Measurements from ENCODE around the gene TCEAL9. TPM values are rescaled to one million over a fixed set of nuclear protein-coding genes. Genes with fewer than 3 reads are reported as not detected.

TCEAL9 gene
- total RNA-seq, 1 donor from 2014 or later: 69.0 TPM

DNA sequence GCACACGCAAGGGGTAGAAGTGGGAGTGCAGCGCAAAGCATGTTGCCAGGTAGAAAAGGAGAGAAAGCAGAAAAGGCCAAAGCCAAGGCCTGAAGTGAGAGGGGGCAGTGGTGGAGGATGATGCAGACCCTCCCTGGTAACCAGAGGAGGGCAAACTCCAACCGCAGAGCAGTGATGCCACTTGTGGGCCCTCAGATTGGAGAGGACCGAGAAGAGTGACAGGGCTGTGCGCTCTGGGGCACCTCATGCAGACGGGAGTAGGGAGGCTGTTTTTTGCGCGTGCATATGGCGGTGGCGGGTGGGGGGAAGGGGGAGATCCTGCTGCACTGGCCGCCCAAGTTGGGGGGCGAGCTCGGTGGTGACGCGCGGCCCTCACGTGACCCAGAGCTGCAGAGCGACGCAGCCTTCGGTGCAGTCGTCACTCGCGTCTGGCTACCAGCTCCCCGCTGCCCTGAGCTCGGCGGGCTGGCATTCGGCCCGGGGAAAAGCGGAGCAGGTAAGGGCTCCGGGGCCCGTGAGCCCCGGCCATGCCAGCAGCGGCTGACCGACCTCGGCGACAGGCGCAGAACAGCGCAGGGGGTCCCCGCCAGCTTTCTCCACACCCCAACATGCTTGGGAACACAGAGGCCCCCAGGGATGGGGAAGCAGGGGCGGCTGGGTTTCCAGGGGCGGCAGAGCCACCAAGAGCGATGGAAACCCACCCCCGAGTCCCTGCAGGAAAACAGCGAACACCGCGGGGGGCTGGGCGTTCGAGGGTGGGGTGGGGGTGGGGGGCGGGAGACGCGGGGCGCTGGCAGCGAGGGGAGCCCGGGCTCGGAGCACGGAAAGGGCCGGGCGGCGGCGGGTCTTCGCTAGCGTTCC is 20.0 kb downstream of the TCEAL9 start, which contains the start of gene BEX3:
TSS of gene BEX3 (plus strand) at position 421 of the 861 bp plus-strand sequence. CDS start 984 bp downstream, outside the sequence.
- H3K9me3 ChIP-seq (ENCODE audit: insufficient read depth, low read depth, low read length): no peaks in the 10 kb centered on the region
- H3K27me3 ChIP-seq (ENCODE audit: insufficient read depth, low read length): no peaks in the 10 kb centered on the region
- Mint-ChIP-seq H3K9me3 (ENCODE audit: unreplicated experiment) (no peaks in the 10 kb centered on the region), H3K27me3 (ENCODE audit: low read depth, unreplicated experiment) (no peaks in the 10 kb centered on the region), H3K4me3 (ENCODE audit: unreplicated experiment) (peak within 1 kb of the TSS; percentile 93), H3K4me1 (ENCODE audit: low read depth, unreplicated experiment) (peaks cover 4% of the 10 kb centered on the region), H3K36me3 (ENCODE audit: low read depth, unreplicated experiment) (no peaks in the 10 kb centered on the region), H3K27ac (ENCODE audit: unreplicated experiment) (peak within 1 kb of the TSS; percentile 94)
- peak; percentile 36 for DNase-seq (ENCODE audit: low read depth)
- peak within 1 kb of the TSS; percentile 91 for H3K4me2 ChIP-seq (ENCODE audit: low read length)
- no peaks in the 10 kb centered on the region for H4K20me1 ChIP-seq (ENCODE audit: insufficient read depth, low read length)
- TF ChIP-seq, protein P1, sequence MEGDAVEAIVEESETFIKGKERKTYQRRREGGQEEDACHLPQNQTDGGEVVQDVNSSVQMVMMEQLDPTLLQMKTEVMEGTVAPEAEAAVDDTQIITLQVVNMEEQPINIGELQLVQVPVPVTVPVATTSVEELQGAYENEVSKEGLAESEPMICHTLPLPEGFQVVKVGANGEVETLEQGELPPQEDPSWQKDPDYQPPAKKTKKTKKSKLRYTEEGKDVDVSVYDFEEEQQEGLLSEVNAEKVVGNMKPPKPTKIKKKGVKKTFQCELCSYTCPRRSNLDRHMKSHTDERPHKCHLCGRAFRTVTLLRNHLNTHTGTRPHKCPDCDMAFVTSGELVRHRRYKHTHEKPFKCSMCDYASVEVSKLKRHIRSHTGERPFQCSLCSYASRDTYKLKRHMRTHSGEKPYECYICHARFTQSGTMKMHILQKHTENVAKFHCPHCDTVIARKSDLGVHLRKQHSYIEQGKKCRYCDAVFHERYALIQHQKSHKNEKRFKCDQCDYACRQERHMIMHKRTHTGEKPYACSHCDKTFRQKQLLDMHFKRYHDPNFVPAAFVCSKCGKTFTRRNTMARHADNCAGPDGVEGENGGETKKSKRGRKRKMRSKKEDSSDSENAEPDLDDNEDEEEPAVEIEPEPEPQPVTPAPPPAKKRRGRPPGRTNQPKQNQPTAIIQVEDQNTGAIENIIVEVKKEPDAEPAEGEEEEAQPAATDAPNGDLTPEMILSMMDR (IDR thresholded peaks at IDR 0.05; ENCODE audit: insufficient read depth, low read depth, low read length): no peak
- no peak for TF ChIP-seq EZH2 (IDR thresholded peaks at IDR 0.05; ENCODE audit: insufficient read depth, low read length)
- FAIRE-seq: no peak
- H3K4me1 ChIP-seq (ENCODE audit: insufficient read depth, low read length): no peaks in the 10 kb centered on the region
- peaks cover 12% of the 10 kb centered on the region for H3K79me2 ChIP-seq (ENCODE audit: insufficient read depth, low read length)
- peak within 1 kb of the TSS; percentile 91 for H3K9ac ChIP-seq (ENCODE audit: low read length)
- peak within 1 kb of the TSS; percentile 89 for H2AFZ ChIP-seq (ENCODE audit: low read depth, low read length)
- peak within 1 kb of the TSS; percentile 94 for H3K27ac ChIP-seq (ENCODE audit: low read depth, low read length)
- H3K4me3 ChIP-seq (ENCODE audit: insufficient read depth, low read depth, low read length): peak within 1 kb of the TSS; percentile 71
- no peaks in the 10 kb centered on the region for H3K36me3 ChIP-seq (ENCODE audit: insufficient read depth, low read length)

DNA sequence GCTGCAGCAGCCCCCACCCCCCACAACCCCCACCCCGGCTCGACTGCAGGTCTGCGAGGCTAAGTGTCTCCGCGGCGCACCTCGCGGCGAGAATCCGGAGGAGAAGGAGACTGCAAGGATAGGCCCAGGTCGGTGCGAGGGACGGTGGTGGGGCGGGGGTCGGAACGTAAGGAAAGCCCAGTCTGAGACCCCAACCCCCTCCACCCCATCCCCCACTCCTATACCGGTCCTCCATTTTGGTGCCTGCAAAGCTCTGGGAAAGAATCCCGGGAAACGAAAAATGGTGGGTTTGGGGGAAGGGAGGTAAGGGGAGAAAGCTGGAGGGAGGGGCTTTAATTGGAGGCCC is 20.6 kb downstream of the TCEAL9 start:
- Histone ChIP-seq H3K79me2 (ENCODE audit: insufficient read depth, low read length) (peaks cover 12% of the 10 kb centered on the region), H3K9ac (ENCODE audit: low read length) (peak overlapping the region; percentile 91), H3K4me3 (ENCODE audit: insufficient read depth, low read depth, low read length) (peak overlapping the region; percentile 71), H3K4me1 (ENCODE audit: insufficient read depth, low read length) (no peaks in the 10 kb centered on the region), H2AFZ (ENCODE audit: low read depth, low read length) (no peak overlapping the region), H3K9me3 (ENCODE audit: insufficient read depth, low read depth, low read length) (no peaks in the 10 kb centered on the region), H3K4me2 (ENCODE audit: low read length) (peak overlapping the region; percentile 91), H3K27ac (ENCODE audit: low read depth, low read length) (peak overlapping the region; percentile 68), H4K20me1 (ENCODE audit: insufficient read depth, low read length) (no peaks in the 10 kb centered on the region), H3K27me3 (ENCODE audit: insufficient read depth, low read length) (no peaks in the 10 kb centered on the region), H3K36me3 (ENCODE audit: insufficient read depth, low read length) (no peaks in the 10 kb centered on the region)
- no peak for FAIRE-seq
- Mint-ChIP-seq H3K27me3 (ENCODE audit: low read depth, unreplicated experiment) (no peaks in the 10 kb centered on the region), H3K9me3 (ENCODE audit: unreplicated experiment) (no peaks in the 10 kb centered on the region), H3K36me3 (ENCODE audit: low read depth, unreplicated experiment) (no peaks in the 10 kb centered on the region), H3K27ac (ENCODE audit: unreplicated experiment) (peak overlapping the region; percentile 81), H3K4me1 (ENCODE audit: low read depth, unreplicated experiment) (peaks cover 4% of the 10 kb centered on the region), H3K4me3 (ENCODE audit: unreplicated experiment) (peak overlapping the region; percentile 93)
- DNase-seq (ENCODE audit: low read depth): peak; percentile 11
- TF ChIP-seq, protein P1 (IDR thresholded peaks at IDR 0.05; ENCODE audit: insufficient read depth, low read depth, low read length): no peak
- no peak for TF ChIP-seq EZH2 (IDR thresholded peaks at IDR 0.05; ENCODE audit: insufficient read depth, low read length)

DNA sequence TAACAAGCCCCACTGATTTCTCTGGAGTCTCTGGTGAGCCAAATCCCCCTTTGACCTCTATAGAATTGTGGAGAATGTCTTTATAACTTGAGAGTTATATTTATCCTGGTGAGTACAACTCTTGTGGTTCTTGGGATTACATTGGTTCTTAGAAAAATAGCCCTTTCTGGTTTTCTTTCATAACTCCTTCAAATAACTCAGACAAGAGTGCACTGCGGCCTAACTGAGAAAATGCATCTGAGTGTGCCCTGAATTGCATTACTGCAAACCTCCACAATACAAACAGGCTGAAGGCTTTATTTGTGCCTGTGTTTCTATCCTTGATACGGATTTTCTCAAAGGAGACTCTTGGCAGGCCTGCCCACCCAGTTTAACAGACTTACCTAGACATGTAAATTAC is 22.7 kb downstream of the TCEAL9 start:
- FAIRE-seq (peak; percentile 17), DNase-seq (ENCODE audit: low read depth) (no peak)
- no peak overlapping the region for H3K27ac ChIP-seq (ENCODE audit: low read depth, low read length)
- H3K9me3 ChIP-seq (ENCODE audit: insufficient read depth, low read depth, low read length): no peaks in the 10 kb centered on the region
- H3K9me3 Mint-ChIP-seq (ENCODE audit: unreplicated experiment): no peaks in the 10 kb centered on the region
- H3K36me3 ChIP-seq (ENCODE audit: insufficient read depth, low read length): no peaks in the 10 kb centered on the region
- H3K4me1 Mint-ChIP-seq (ENCODE audit: low read depth, unreplicated experiment): peaks cover 3% of the 10 kb centered on the region
- peaks cover 12% of the 10 kb centered on the region for H3K79me2 ChIP-seq (ENCODE audit: insufficient read depth, low read length)
- no peak overlapping the region for H3K9ac ChIP-seq (ENCODE audit: low read length)
- H3K4me3 Mint-ChIP-seq (ENCODE audit: unreplicated experiment): no peak overlapping the region
- no peaks in the 10 kb centered on the region for H3K27me3 ChIP-seq (ENCODE audit: insufficient read depth, low read length)
- H4K20me1 ChIP-seq (ENCODE audit: insufficient read depth, low read length): no peaks in the 10 kb centered on the region
- peak overlapping the region; percentile 15 for H3K4me2 ChIP-seq (ENCODE audit: low read length)
- H3K4me1 ChIP-seq (ENCODE audit: insufficient read depth, low read length): no peaks in the 10 kb centered on the region
- no peaks in the 10 kb centered on the region for H3K36me3 Mint-ChIP-seq (ENCODE audit: low read depth, unreplicated experiment)
- no peak overlapping the region for H3K4me3 ChIP-seq (ENCODE audit: insufficient read depth, low read depth, low read length)
- H3K27ac Mint-ChIP-seq (ENCODE audit: unreplicated experiment): no peak overlapping the region
- H2AFZ ChIP-seq (ENCODE audit: low read depth, low read length): no peak overlapping the region
- TF ChIP-seq, protein P1 (IDR thresholded peaks at IDR 0.05; ENCODE audit: insufficient read depth, low read depth, low read length): no peak
- TF ChIP-seq EZH2 (IDR thresholded peaks at IDR 0.05; ENCODE audit: insufficient read depth, low read length): no peak
- H3K27me3 Mint-ChIP-seq (ENCODE audit: low read depth, unreplicated experiment): no peaks in the 10 kb centered on the region

All from astrocyte (in vitro differentiated cells and primary cell).